Stimulated activated naive CD4-positive, alpha-beta T cell treated with Interleukin-2 at 50 U/mL for 16 hours (primary cell): ENCODE measurements around the gene SPON1.
"Not testable (repeated sequence)": the region's sequence is repeated elsewhere in the genome, so short reads cannot be mapped to it uniquely, and the experiment has no call there.

Source experiments
- DNase-seq: peaks from one replicate; lab custom pipeline; 2025; lab: John Stamatoyannopoulos, UW

The SPON1 gene

DNA sequence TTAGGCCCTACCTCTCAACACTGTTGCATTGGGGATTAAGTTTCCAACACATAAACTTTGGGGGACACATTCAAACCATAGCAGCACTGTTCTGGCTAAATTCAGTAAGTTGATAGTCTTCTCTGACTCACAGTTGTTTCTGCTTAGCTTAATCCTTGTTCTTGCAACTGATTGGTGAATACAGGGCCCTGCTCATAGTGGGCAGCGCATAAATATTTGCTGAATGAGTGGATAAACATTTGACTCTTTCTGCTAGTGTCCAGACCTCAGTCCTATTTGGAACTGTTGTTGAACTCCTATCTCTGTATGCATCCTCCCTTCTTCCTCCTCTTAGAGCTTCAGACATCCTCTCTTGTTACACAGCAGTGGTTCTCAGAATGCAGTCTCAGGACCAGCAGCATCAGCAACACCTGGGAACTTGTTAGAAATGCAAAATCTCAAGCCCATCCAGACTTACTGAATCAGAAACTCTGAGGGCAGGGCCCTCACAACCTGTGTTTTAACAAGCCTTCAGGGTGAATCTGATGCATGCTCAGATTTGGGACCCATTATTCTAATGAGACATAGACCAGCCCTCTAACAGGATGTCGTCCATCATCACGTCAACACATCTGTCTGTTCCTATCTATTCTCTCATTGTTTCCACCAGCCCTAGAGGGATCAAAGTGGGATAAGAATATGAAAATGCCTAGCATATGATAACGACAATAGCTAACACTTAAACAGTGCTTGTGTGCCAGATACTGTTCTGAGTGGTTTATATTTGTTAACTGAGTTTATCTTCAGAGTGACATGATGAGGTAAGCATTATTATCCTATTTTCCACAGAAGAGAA lies 22.3 kb downstream of the SPON1 start:
- no peak for DNase-seq

- not testable (repeated sequence) for DNase-seq
Measured at GRCh38 chr11:13986695-13987094, 24.2 kb downstream of the SPON1 start.

- DNase-seq, result not testable (repeated sequence)
Measured at GRCh38 chr11:13992158-13992856, 29.8 kb downstream of the SPON1 start.

DNA sequence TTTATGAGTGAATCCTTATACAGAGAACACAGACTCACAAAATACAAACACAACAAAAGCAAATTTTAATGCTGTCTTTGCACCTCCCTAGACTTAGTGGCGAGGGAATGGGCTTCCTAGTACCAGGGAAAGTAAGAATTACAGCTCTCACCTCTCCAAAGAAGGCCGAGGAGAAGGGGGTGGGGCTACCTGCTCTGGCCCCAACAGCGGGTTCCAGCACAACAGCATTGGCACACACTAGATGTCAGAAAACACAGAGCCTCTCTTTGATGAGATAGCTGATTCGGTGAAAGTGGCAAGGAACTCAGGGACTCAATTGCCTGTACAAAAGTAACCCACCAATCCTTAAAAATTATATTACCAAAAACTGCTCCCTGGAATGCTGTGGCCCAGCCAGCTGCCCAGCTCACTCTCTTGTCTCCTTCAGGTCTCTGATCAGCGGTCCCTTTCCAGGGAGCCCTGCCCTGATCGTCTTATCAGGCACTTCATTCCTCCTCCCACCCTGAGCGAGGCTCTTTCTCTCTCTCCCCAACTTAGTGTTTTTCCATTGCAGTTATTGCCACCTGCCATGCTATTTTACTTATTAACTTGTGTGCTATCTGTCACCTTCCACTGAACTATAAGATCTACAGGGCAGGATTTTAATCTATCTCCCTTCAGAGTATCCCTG lies 30.7 kb downstream of the SPON1 start:
- no peak for DNase-seq

DNA sequence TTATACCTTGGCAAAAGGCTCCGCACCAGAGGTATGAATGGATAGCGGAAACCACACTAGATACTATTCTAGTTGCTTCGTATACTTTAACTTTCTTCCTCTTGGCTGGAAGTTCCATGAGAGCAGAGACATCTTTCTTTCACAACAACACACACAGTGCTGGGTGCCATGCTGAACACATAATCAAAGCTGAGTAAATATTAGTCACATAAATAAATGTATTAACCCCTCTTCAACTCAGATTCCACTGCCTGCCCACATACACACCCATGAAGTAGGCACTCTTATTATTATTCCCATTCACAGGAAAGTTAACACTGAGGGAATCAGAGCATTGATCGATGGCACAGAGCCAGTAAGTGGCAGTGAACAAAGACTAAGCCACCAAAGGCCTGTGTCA lies 35.4 kb downstream of the SPON1 start:
- DNase-seq, result no peak

- no peak for DNase-seq
Measured at GRCh38 chr11:13999704-14000103, 37.2 kb downstream of the SPON1 start.

DNA sequence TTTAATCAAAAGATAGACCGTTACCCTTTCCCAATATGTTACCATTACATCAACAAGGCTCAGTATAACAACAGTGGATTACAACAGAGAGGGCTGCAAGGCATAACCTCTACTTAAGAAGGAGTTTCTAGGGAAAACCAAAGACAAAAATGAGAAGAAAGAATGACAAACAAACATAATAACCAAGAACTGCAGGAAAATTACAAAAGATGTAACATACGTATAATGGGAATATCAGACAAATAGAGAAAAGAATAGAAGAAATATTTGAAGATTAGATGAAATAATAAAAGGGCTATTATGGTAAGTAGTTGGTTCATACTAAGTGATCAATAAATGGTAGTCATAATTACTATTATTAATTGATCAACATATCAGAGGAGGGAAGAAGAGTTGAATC lies 39.1 kb downstream of the SPON1 start:
- no peak for DNase-seq

DNA sequence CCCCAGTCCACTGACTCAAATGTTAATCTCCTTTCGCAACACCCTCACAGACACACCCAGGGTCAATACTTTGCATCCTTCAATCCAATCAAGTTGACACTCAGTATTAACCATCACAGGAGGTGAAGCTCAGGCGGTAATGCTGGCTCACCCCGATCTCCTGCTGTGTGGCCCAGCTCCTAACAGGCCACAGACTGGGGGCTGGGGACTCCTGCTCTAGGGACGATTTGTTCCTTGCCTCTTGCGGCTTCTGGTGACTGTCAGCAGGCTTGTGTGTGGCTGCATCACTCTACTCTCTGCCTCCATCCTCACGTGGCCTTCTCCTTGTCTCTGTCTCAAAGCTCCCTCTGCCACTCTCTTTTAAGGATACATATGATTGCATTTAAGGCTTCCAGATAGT lies 45.0 kb downstream of the SPON1 start:
- DNase-seq, result no peak

DNA sequence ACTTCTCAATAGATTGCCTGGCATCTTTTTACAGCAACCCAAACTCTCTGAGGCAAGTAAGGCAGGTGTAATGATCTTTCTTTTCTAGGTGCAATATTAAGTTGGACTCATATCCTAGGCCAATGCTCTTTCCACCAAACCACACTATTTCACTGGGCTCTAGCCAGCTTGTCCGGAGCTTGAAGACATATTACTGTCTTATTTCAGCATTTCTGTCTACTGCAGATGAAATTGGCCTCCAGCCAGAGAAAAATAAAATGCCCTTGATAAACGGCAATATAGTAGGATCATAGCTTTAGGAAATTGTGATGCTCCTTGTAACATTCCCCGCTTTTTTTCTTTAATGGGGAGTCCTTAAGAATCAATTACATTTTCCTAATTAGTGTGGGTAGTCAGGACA lies 48.1 kb downstream of the SPON1 start:
- DNase-seq, result no peak

GRCh38 chr11:14012846-14013245 lies 50.3 kb downstream of the SPON1 start:
- no peak for DNase-seq

DNA sequence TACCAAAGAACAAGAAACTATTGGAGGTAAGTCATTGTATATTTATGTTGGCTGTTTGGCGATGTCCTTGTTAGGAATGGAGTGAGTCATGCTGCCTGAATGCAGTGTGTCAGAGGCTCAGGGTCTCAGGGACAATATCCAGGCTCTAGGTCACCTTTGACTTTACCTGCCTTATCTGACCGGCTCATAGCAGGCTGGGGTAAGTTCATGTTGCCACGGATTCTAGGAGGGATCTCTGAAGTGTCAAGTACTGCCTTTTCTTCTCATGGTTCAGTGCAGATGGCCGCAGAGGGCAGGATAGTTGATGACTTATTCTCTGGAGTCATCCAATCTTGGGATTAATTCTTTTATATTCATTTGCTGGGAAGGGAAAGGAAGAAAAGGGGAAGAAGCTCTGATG lies 53.2 kb downstream of the SPON1 start:
- DNase-seq, result no peak

GRCh38 chr11:14018441-14018840 lies 55.9 kb downstream of the SPON1 start:
- no peak for DNase-seq

DNA sequence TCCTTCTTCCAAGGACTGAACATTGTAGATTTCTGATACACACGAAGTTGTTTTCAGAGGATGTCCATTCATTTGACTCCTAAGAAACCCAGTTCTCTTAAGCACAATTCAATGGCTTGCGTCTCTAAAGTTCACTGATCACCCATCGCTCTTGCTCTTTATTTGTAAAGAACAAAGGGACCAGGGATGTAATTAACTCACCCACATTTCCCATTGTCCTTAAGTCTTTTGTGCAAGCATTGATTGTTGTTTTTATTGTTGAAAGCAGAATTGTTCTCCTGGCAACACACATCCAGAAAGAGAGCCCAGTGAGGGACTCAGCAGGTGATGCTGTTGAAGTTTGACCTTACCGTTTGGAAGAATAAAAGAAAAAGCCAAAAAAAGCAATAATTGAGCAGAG lies 59.2 kb downstream of the SPON1 start:
- DNase-seq, result no peak

- no peak for DNase-seq
Measured at GRCh38 chr11:14022251-14022650, 59.7 kb downstream of the SPON1 start.

GRCh38 chr11:14022821-14023220 lies 60.3 kb downstream of the SPON1 start:
- no peak for DNase-seq

DNA sequence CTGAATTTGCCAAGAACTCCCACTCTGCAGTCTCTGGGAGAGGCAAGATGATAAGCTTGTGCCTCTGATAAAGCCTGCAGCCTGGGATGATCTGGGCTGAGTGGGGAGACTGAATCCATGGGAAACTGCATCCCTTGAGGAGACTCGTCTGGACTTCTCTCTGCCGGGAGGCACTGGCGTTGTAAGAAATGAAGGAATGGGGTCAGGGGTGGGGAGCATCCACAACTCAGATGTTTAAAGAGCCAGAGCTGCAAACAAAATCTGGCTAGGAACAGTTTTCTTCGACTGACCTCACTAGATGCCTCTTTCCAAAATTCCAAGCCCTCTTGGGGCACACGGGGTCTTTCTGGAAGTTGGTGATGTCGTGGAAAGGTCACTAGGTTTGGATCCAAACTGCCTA lies 64.4 kb downstream of the SPON1 start:
- DNase-seq, result no peak

GRCh38 chr11:14027525-14027924 lies 65.0 kb downstream of the SPON1 start:
- DNase-seq, result no peak

DNA sequence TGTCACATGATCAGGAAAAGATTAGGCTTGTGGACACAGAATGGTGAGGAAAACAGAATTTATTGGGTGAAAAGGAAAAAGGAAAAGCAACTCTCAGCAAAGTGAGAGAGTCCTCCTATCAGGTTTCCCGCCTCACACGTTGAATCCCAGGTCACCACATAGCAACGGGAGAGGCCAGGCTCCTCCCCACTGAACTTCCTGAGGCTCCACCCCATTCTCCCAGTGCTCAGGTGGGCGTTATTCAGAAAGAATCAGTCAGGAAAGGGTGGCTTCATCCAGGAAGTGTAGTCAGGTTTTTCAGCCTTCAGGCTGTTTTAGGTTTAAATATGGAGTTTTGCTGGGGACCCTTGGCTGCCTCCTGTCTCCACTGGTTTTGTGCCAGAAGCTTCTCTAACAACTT lies 66.9 kb downstream of the SPON1 start:
- DNase-seq, result no peak

GRCh38 chr11:14029971-14030920 lies 67.7 kb downstream of the SPON1 start:
- no peak for DNase-seq

GRCh38 chr11:14035526-14035925 lies 73.0 kb downstream of the SPON1 start:
- DNase-seq, result not testable (repeated sequence)

DNA sequence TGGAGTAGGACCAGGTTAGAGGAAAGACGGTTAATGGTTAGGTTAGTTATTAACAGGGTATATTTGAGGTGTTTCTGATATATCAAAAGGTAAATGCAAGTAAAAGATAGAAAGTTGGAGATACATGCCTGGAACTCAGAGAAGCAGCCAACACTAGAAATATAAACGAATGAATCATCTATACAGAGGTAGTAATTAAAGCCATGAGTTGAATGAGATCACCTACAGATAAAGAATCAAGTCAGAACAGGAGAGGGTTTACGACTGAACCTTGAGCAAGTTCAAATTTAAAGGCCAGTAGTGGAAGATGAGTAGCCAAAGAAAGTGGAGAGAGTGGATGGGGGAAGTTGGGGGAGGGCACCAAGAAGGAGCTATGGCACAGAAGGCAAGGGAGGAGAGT lies 73.9 kb downstream of the SPON1 start:
- DNase-seq, result no peak

DNA sequence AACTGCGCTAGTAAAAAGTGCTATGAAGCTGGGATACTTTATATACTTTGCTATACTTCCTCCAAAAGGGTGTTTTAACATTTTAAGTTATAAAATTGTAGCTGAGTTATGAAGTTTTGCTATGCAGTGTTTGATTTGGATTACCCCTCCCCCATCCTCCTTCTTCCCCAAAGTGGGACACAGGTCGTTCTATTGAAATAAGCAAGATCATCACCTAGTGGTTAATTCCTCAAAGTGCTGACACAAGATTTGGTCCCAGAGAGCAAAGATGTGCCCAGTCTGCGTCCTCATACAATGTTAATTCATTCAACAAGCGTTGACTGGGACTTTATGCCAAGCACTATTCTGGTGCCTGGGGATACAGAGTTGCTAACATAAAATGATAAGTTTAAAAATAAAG lies 78.5 kb downstream of the SPON1 start:
- DNase-seq, result no peak
